Ishikawa (cell line): ENCODE measurements around the gene UPF2.

Experiments used
- CEBPB ChIP-seq: IDR thresholded peaks from 2 replicates; pipeline ENCODE4 v1.6.1; 2012
- CREB1 ChIP-seq: IDR thresholded peaks from 2 replicates; pipeline ENCODE4 v1.6.1; 2012; ENCODE audit warnings: low read depth
- EGR1 ChIP-seq: IDR thresholded peaks from 2 replicates; pipeline ENCODE4 v1.6.1; 2012
- EP300 ChIP-seq: IDR thresholded peaks from 2 replicates; pipeline ENCODE4 v1.6.1; 2012; ENCODE audit warnings: borderline replicate concordance
- FOXM1 ChIP-seq: IDR thresholded peaks from 2 replicates; pipeline ENCODE4 v1.6.1; 2012; ENCODE audit warnings: low read depth, borderline replicate concordance
- NFIC ChIP-seq: IDR thresholded peaks from 2 replicates; pipeline ENCODE4 v1.6.1; 2012
- RAD21 ChIP-seq: IDR thresholded peaks from 2 replicates; pipeline ENCODE4 v1.6.1; 2012; ENCODE audit warnings: low read depth
- TAF1 ChIP-seq: IDR thresholded peaks from 2 replicates; pipeline ENCODE4 v1.6.1; 2012; ENCODE audit warnings: low read depth, mild to moderate bottlenecking
- TCF12 ChIP-seq: IDR thresholded peaks from 2 replicates; pipeline ENCODE4 v1.6.1; 2012; ENCODE audit warnings: low read depth
- TEAD4 ChIP-seq: IDR thresholded peaks from 2 replicates; pipeline ENCODE4 v1.6.1; 2012
- YY1 ChIP-seq: IDR thresholded peaks from 2 replicates; pipeline ENCODE4 v1.6.1; 2012; ENCODE audit warnings: low read depth
- ZBTB7A ChIP-seq: IDR thresholded peaks from 2 replicates; pipeline ENCODE4 v1.6.1; 2012; ENCODE audit warnings: low read depth
- TF ChIP-seq, protein P1 (sequence below): IDR thresholded peaks from 2 replicates; pipeline ENCODE4 v1.6.1; 2012
- TF ChIP-seq, protein P2 (sequence below): IDR thresholded peaks from 2 replicates; pipeline ENCODE4 v1.6.1; 2012
- TF ChIP-seq, protein P3 (sequence below): IDR thresholded peaks from 2 replicates; pipeline ENCODE4 v1.6.1; 2012; ENCODE audit warnings: low read depth, mild to moderate bottlenecking

UPF2 gene

DNA sequence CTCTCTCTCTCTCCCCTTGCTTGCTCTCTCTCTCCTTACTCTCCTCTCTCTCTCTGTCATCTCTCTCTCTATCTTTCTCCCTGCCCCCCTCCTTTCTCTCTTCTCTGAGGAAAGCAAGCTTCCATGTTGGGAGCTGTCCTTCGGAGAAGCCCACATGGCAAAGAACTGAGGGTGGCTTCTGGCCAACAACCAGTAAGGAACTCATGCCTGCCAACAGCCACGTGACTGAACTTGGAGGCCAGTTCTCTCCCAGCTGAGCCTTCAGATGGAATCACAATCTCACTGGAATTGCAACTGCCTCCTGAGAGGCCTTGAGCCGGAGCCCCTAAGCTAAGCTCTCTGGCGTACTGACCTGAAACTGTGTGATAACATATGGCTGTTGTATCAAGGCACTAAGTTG lies 14.1 kb upstream of the UPF2 start:
- TF ChIP-seq ZBTB7A (no peak), EP300 (no peak), FOXM1 (no peak), CREB1 (no peak), TAF1 (no peak), TEAD4 (no peak)
- TF ChIP-seq, protein P1, sequence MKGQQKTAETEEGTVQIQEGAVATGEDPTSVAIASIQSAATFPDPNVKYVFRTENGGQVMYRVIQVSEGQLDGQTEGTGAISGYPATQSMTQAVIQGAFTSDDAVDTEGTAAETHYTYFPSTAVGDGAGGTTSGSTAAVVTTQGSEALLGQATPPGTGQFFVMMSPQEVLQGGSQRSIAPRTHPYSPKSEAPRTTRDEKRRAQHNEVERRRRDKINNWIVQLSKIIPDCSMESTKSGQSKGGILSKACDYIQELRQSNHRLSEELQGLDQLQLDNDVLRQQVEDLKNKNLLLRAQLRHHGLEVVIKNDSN: peak; percentile 49; the same call in 1 of the 2 replicates
- TF ChIP-seq, protein P2, sequence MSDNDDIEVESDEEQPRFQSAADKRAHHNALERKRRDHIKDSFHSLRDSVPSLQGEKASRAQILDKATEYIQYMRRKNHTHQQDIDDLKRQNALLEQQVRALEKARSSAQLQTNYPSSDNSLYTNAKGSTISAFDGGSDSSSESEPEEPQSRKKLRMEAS: no peak

DNA sequence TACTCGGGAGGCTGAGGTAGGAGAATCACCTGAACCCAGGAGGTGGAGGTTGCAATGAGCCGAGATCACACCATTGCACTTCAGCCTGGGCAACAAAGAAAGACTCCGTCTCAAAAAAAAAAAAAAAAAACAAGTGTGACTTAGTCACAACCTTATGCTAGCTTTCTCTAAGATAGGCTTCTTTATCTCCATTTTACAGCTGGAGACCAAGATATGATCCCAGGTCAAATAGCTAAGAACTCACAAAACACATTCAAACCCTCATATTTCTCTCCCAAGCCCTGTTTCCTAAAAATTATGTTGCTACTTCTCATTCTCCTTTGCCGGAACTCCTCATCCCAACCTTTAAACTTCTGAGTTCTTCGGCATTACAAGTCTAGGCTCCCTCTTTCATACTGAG lies 13.1 kb upstream of the UPF2 start:
- TF ChIP-seq TCF12 (no peak), CREB1 (no peak)

DNA sequence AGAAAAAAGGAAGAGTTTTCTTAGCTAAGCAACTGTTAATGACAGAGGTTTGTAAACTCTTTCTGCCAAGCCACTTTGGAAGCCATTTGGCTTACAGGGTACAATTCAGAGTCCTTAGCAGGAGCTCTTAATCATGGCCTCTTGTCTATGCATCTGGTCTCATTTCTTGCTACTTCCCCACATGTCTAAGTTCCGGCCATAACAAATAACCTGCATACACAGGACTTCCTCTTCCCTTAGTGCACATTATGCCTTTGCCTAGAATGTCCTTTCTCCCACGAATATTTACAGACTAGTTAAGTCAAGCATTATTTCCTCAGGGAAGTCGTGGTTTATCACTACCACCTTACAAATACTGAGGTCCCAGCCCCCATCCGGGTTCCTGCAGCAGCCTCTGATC lies 8.6 kb upstream of the UPF2 start:
- no peak for TF ChIP-seq CEBPB
- TF ChIP-seq ZBTB7A: no peak
- no peak for TF ChIP-seq EGR1
- TF ChIP-seq EP300: no peak
- TF ChIP-seq TCF12: no peak
- no peak for TF ChIP-seq TAF1
- TF ChIP-seq, protein P2: no peak
- TF ChIP-seq FOXM1: no peak
- TF ChIP-seq YY1: no peak
- TF ChIP-seq, protein P3, sequence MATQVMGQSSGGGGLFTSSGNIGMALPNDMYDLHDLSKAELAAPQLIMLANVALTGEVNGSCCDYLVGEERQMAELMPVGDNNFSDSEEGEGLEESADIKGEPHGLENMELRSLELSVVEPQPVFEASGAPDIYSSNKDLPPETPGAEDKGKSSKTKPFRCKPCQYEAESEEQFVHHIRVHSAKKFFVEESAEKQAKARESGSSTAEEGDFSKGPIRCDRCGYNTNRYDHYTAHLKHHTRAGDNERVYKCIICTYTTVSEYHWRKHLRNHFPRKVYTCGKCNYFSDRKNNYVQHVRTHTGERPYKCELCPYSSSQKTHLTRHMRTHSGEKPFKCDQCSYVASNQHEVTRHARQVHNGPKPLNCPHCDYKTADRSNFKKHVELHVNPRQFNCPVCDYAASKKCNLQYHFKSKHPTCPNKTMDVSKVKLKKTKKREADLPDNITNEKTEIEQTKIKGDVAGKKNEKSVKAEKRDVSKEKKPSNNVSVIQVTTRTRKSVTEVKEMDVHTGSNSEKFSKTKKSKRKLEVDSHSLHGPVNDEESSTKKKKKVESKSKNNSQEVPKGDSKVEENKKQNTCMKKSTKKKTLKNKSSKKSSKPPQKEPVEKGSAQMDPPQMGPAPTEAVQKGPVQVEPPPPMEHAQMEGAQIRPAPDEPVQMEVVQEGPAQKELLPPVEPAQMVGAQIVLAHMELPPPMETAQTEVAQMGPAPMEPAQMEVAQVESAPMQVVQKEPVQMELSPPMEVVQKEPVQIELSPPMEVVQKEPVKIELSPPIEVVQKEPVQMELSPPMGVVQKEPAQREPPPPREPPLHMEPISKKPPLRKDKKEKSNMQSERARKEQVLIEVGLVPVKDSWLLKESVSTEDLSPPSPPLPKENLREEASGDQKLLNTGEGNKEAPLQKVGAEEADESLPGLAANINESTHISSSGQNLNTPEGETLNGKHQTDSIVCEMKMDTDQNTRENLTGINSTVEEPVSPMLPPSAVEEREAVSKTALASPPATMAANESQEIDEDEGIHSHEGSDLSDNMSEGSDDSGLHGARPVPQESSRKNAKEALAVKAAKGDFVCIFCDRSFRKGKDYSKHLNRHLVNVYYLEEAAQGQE: no peak
- TF ChIP-seq, protein P1: no peak
- no peak for TF ChIP-seq CREB1
- TF ChIP-seq RAD21: no peak
- TF ChIP-seq TEAD4: no peak
- TF ChIP-seq NFIC: no peak

DNA sequence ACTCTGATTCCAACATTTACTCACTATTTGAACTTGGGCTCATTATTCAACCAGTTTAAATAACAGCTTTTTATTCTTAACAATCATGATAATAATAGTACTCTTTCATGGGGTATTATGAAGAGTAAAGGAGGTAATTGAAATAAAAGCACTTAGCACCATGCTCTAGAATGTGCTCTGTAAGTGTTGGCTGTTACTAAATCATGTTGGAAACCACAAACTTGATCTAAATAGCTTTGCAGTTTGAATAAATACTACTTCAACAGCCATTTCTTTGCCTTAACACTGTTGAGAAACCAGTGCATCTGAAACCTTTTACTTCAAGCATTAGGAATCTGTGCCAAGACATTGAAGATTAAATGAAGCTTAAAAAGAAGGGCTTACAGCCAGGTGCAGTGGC lies 7.9 kb upstream of the UPF2 start:
- TF ChIP-seq NFIC (no peak), FOXM1 (no peak), TAF1 (no peak), EGR1 (no peak), RAD21 (no peak), CEBPB (no peak), CREB1 (no peak)
- TF ChIP-seq, protein P3: no peak
- TF ChIP-seq, protein P1: no peak

DNA sequence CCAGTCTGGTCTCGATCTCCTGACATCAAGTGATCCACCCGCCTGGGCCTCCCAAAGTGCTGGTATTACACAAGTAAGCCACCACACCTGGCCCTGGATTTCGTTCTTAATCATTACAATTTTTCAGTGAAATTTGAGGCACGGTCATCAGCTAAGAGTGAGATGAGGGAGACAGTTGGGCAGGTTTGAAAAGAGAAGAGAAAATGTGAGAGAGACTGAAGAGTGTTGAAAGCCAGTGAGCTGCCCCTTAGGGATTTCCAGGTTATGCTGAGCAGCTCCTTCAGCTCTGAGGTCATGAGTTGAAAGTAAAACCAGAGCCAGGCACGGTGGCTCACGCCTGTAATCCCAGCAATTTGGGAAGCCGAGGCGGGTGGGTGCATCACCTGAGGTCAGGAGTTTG lies 5.9 kb upstream of the UPF2 start:
- TF ChIP-seq CEBPB (no peak), RAD21 (no peak), YY1 (no peak), ZBTB7A (no peak), TCF12 (no peak), CREB1 (no peak), EP300 (no peak), FOXM1 (no peak), EGR1 (no peak), NFIC (no peak), TEAD4 (no peak), TAF1 (no peak)
- TF ChIP-seq, protein P2: no peak
- TF ChIP-seq, protein P3: no peak
- TF ChIP-seq, protein P1: no peak
